ENCODE measurements around the gene GNAO1.

Gene GNAO1

GRCh38 chr16:56329887-56330286, 138.6 kb downstream of the GNAO1 start:
- Histone ChIP-seq H3K27ac (replicated peaks) (no peak overlapping the region), H3K27me3 (ENCODE audit: insufficient read depth, poor library complexity, severe bottlenecking) (no peaks in the 10 kb centered on the region), H3K4me3 (replicated peaks; ENCODE audit: insufficient read depth, low read length) (no peak overlapping the region)
- TF ChIP-seq GABPA (IDR thresholded peaks at IDR 0.05; ENCODE audit: low read depth), result no peak
- TF ChIP-seq REST (IDR thresholded peaks at IDR 0.05; ENCODE audit: insufficient replicate concordance, low read depth), result no peak
- TF ChIP-seq SPI1 (IDR thresholded peaks at IDR 0.05; ENCODE audit: borderline replicate concordance, low read depth), result no peak
- TF ChIP-seq POLR2AphosphoS5 (IDR thresholded peaks at IDR 0.05; ENCODE audit: low read depth), result no peak
- no peak for TF ChIP-seq CTCF (IDR thresholded peaks at IDR 0.05; ENCODE audit: insufficient read depth, low read length)
- no peak for DNase-seq (ENCODE audit: low read depth in 1 of 2, low spot score in 1 of 2)

- TF ChIP-seq POLR2AphosphoS5 (IDR thresholded peaks at IDR 0.05; ENCODE audit: low read depth) (no peak), CTCF (IDR thresholded peaks at IDR 0.05; ENCODE audit: insufficient read depth, low read length) (no peak), REST (IDR thresholded peaks at IDR 0.05; ENCODE audit: insufficient replicate concordance, low read depth) (no peak), GABPA (IDR thresholded peaks at IDR 0.05; ENCODE audit: low read depth) (no peak), SPI1 (IDR thresholded peaks at IDR 0.05; ENCODE audit: borderline replicate concordance, low read depth) (no peak)
- H3K4me3 ChIP-seq (replicated peaks; ENCODE audit: insufficient read depth, low read length), result no peak overlapping the region
- no peaks in the 10 kb centered on the region for H3K27me3 ChIP-seq (ENCODE audit: insufficient read depth, poor library complexity, severe bottlenecking)
- no peak overlapping the region for H3K27ac ChIP-seq (replicated peaks)
- DNase-seq (ENCODE audit: low read depth in 1 of 2, low spot score in 1 of 2), result no peak
Observed at GRCh38 chr16:56330476-56330875, 139.2 kb downstream of the GNAO1 start.

- Histone ChIP-seq H3K27ac (replicated peaks) (no peak overlapping the region), H3K27me3 (ENCODE audit: insufficient read depth, poor library complexity, severe bottlenecking) (no peaks in the 10 kb centered on the region), H3K4me3 (replicated peaks; ENCODE audit: insufficient read depth, low read length) (no peak overlapping the region)
- DNase-seq (ENCODE audit: low read depth in 1 of 2, low spot score in 1 of 2), result no peak
- TF ChIP-seq REST (IDR thresholded peaks at IDR 0.05; ENCODE audit: insufficient replicate concordance, low read depth) (no peak), SPI1 (IDR thresholded peaks at IDR 0.05; ENCODE audit: borderline replicate concordance, low read depth) (no peak), POLR2AphosphoS5 (IDR thresholded peaks at IDR 0.05; ENCODE audit: low read depth) (no peak), GABPA (IDR thresholded peaks at IDR 0.05; ENCODE audit: low read depth) (no peak), CTCF (IDR thresholded peaks at IDR 0.05; ENCODE audit: insufficient read depth, low read length) (no peak)
Observed at GRCh38 chr16:56331399-56331798, 140.1 kb downstream of the GNAO1 start.
